Activated CD8-positive, alpha-beta memory T cell treated with anti-CD3 and anti-CD28 coated beads for 24 hours (primary cell): Measurements from ENCODE around the gene FILIP1L.

Experiments
- DNase-seq: peaks from one replicate; pipeline ENCODE4 v3.0.0-alpha.2; 2020

Gene FILIP1L

DNA sequence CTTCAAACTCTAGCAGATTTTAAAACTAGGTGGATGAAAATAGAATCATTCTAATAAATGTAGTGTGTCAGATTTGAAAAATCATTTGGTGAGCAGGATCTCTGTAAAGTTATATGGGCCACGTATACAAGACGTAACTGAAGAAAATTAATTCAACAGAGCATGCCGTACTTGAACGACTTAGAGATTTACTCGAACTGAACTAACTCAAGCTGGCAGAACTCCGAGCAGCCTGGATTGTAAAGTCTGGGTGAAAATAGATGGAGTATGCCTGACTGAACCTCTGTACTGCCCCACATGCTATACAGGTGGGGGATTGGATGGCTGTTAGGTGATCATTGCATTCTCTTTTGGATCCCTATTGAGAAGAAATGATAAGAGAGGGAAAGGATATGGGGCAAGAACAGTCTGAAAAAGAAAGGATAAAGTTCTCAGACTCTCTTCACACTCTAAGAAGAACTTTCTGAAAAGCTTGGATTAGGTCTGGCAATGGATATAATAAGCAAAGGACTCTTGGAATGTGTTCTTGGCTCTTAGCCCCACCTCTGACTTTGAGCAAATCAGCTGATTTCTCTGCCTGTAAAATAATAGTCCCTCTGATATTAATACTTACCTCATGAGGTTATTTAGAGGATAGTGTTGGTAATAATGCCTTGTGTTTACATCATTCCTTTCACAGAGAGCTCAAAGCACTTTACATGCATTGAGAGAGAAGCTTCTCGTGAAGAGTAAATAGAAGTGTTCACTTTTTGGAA lies 147.5 kb downstream of the FILIP1L start:
- DNase-seq, result no peak

GRCh38 chr3:99965681-99966408 lies 148.5 kb downstream of the FILIP1L start:
- no peak for DNase-seq

GRCh38 chr3:99965077-99965476 lies 149.2 kb downstream of the FILIP1L start:
- DNase-seq, result no peak

DNA sequence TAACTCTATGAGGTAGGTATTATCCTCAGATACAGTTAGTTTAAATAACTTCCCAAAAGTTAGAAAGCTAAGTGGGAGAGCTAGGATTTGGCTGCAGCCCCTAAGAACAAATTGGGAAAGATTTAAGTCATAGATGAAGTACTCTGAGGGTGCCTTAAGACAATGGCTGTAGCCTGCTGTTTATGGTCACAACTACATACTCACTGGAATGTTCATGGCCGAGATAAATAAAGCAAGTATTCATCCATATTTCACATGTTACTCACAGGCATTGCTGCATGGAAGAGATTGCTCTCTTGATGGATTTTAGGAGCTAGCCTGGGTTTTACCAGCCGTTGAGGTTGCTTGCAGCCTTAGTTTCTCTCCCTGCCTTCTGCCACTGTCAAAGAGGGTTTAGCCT lies 151.6 kb downstream of the FILIP1L start:
- no peak for DNase-seq

DNA sequence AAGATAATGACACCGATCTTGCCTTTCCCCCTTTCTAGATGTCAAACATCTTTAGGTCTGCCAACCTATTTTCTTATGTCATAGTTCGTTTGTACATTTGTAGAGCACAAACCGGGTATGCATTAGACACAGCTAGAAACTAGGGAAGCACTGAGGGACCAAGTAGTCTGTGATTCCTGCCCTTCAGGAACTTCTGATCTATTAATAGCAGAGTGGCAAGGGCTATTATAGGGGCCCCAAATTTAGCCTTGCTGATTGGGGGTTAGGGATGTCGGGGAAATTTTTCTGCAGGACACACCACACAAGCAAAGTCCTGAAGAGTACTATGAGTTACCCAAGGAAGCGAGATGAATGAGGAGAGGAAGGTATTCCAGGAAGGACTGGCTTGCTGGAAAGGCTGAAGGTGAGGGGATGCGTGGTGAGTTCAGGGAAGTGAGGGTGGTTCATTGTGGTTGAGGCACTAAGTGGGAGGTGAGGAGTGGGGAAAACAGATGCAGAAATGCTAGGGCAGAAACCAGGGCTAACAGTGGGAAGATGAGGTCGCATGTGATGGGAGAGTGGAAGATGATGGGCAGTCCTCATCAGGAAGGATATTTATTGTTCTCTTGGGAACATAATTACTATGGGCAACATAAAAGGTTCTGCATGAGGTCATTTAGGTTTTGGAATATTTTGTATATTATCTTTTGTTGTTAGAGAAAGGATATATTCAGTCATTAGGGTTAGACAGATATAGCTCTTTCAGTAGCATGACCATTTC lies 152.4 kb downstream of the FILIP1L start:
- DNase-seq, result no peak

- DNase-seq, result no peak
These were observed 153.4 kb downstream of the FILIP1L start for GRCh38 chr3:99960941-99961340.

- no peak for DNase-seq
These were observed 154.0 kb downstream of the FILIP1L start for GRCh38 chr3:99960123-99960878.

GRCh38 chr3:99958222-99958912 lies 155.9 kb downstream of the FILIP1L start:
- DNase-seq, result no peak

DNA sequence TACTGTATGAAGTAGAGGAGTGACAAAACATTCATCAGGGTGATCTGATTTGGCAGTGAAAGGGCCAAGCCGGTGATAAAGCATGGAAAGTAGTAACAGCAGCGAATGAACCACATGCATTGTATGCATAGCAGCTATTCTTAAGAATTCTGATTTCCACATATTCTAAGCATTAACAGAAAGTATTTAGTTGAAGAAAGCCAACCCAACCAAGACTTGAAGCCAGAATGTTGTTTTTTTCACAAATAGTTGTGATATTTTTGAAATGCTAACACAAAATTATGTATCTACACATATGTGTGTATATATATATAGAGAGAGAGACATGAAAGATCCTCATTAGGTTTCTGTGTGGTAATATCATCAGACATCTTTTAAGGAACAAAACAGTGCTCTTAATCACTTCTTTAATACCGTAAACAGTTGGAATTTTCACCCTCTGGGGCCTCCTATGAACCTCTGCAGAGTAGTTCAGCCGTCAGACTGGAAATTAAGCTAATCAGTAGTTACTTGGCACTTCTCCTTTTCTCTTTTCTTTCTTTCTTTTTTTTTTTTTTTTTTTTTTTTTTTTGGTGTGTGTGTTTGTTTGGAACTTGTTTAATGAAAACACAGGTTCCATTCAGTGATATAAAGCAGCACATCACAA lies 157.0 kb downstream of the FILIP1L start:
- DNase-seq, result no peak

DNA sequence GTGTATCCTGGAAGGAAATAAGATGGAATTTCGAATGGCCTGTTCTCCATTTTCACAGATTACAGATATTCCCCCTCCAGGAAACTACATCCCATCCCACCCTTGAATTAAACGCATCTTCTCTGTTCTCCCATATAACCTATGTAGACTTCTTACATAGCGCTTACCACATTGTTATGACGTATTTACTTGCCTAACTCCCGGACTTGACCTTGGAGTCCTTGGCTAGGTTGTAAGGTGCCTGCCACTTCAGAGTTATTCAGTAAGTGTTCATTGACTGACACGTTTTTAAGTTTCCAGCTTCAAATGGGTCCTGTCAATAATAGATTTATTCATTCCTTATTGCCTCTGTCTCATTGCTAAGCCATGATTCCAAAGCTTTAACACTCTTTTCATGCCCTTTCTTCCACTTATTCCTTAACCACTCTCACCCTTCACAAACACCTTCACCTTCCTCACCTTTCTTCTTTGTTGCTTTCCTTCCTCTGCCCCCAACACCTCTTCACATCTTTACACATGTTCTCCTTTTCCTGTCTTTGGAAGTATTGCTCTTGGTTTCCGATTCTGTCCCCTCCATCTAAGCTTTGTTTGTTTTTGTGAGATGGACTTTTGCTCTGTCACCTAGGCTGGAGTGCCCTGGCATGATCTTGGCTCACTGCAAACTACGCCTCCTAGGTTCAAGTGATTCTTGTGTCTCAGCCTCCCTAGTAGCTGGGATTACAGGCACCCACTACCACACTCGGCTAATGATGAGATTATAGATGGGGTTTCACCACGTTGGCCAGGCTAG lies 158.3 kb downstream of the FILIP1L start:
- no peak for DNase-seq

DNA sequence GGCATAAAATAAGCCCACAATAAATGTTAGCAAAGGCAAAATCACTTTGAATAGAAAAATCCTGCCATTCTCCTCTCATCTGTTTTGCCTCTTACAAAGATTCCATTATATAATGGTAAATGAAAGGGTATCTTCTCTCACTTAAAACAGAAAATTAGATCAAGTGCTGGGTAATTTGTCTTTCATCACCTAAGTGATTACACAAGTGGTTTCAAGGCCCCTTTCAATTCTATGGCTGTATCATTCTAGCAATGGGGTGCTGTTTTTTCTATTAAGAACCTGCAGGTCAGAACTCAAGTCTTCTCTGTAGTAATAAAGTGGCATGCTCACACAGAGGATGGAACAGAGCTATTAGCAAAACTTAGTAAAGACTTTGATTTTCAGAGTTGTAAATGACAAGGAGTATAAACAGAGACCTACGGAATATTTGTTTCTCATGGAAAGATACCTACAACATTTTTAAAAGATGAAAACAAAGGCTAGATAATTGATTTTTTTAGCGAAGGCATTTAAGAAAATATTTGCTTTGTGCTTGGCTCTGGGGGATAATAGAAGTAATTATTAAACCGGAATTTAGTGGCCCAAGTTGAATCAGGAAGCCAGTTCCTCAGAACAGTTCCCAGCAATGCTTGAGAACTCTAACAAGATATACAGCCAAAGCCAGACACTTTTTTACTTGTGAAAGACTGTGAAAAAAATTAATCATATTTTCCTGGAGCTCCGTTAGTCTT lies 159.2 kb downstream of the FILIP1L start:
- DNase-seq, result no peak

DNA sequence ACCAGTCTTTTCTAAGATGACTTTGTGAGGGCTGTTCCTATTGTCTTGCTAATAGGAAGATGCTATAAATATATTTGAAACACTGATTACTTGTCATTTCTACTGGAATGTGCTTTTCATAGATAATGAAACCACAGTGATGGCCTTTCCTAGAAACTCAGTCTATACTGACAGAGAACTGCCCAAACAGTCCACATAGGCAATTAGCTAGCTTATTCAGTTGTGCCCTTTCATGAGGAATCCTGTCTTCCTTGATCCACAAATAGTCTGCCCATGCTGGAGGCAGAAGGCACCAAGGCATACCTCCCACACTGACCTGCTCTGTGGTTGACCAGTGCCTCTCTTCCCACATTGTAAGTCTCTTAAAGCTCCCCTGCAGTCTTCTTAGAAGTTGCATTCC lies 160.7 kb downstream of the FILIP1L start:
- DNase-seq, result no peak

- DNase-seq, result no peak
These were observed 162.0 kb downstream of the FILIP1L start for GRCh38 chr3:99952306-99952705.

- DNase-seq, result no peak
These were observed 162.6 kb downstream of the FILIP1L start for GRCh38 chr3:99951701-99952100.

DNA sequence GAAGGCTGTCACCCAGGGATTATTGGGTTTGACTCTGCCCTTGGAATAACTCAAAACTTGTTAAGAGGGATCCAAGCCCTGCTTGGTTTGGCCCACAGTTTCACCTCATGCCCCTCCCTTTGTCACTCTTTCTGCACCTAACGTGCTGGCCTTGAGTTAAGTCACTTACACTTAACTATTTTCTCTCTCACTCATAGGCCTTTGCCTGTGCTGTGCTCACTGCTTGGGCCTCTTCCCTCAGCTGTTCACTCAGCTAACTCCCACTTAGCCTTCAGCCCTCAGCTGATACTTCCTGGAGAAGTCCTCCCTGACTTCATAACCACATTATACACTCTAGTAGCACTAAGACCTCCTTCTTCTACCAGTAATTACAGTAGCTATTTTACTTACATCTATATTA lies 163.4 kb downstream of the FILIP1L start:
- no peak for DNase-seq

DNA sequence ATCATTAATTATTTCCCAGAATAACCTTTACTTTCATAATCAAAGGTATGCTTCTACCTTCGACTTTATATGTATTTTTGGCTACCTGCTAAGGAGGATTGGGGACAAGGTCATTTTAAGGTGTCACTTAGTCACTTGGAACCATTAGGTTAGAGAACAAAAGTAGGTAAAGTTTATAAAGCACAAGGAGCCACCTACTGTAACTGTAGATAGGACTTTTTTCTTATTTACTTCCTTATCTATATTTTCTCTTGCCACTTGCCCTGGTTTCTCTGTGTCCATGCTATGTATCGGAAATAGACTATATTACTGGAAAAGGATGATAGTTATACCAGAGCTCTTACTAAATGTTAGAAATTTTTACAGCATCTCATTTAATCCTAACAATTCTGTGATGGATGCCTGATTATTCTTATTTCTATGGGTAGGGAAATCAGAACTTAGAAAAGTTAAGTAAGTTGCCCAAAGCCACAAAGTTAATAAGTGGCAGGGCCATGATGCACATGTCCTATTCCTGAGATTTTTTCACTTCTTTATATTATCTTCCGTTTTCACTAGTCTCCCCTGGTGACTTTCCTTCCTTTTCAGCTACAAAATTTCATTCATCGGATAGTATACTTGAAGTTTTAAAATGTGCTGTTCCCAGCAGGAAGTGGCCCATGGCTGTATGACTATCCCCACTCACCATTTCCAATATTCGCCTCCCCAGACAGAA lies 164.2 kb downstream of the FILIP1L start:
- no peak for DNase-seq

DNA sequence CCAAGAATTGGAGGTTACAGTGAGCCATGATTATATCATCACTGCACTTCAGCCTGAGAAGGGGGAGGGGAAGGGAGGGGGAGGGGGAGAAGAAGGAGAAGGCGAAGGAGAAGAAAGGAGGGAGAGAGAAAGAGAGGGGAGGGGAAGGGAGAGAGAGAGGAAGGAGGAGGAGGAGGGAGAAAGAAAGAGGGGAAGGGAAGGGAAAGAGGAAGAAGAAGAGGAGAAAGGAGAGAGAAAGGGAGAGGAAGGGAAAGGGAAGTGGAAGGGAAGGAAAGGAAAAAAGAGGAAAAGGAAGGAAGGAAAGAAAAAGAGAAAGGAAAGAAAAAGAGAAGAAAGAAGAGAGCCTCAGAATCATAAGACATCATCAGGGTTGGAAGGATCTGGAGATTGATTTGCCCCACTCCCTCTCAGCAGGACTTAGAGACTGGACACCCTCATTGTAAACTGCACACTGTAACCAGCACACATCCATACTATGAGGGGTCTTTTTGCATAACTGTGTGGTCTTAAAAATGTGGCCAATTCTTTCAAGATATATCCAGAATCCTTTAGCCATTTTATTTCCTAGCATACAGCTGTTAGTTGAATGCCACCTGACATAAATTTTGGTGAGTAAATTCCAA lies 165.7 kb downstream of the FILIP1L start:
- no peak for DNase-seq

DNA sequence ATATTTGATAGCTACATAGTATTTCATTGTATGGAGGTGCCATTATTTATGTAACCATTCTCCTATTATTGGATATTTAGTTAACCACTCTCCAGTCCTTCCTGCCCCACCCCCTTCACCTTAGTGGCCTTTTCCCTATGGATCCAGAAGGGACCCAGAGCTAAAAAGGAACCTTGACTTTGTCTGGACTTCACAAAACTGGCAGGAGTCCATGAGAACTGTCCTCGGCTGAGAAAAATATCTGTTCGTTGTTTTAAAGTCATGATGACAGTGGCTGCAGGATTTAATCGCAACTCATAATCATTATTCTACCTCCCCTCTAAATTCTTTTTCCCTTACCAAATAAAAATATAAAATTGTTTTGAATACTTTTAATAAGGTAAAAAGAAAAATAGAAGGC lies 166.9 kb downstream of the FILIP1L start:
- no peak for DNase-seq

DNA sequence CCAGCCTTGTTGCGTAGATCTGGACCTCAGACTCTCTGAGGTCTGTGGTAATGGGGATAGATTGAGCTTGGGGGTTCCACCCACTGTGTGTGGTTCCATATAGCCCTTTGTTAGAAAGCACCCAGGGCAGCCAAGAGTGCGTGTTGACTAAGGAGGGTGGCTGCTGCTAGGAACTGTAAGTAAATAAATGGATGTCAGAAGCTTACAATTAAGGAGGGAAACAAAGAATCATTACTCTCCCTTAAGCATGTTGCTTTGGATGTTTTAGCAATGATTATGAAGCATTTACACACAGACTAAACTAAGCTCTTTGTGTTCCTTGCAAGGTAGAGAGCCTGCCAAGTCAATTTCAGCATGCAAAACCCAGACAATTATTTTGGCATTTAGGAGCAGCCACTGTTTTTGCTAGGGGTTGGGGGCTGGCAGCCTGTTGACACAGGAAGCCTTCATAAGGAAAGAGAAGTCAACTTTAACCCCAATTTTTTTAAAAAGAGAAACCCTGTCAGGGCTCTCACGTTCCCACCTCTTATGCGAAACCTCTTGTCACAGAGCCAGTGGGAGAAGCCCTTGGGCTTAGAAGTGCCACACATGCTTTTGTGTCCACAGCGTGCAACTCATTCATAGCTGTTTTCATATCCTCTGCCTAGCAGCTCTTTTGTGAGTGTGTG lies 168.8 kb downstream of the FILIP1L start:
- no peak for DNase-seq
